ENCODE results near the gene COL6A3. TPM values are rescaled to one million over a fixed set of nuclear protein-coding genes. Genes with fewer than 3 reads are reported as not detected.

The COL6A3 gene
- total and polyA plus RNA-seq, 9 of the 15 experiments (the other 6 are each of a cell fraction or from before 2014, with no cell fraction given): 0.07 to 4.1 (median 1.5) TPM

DNA sequence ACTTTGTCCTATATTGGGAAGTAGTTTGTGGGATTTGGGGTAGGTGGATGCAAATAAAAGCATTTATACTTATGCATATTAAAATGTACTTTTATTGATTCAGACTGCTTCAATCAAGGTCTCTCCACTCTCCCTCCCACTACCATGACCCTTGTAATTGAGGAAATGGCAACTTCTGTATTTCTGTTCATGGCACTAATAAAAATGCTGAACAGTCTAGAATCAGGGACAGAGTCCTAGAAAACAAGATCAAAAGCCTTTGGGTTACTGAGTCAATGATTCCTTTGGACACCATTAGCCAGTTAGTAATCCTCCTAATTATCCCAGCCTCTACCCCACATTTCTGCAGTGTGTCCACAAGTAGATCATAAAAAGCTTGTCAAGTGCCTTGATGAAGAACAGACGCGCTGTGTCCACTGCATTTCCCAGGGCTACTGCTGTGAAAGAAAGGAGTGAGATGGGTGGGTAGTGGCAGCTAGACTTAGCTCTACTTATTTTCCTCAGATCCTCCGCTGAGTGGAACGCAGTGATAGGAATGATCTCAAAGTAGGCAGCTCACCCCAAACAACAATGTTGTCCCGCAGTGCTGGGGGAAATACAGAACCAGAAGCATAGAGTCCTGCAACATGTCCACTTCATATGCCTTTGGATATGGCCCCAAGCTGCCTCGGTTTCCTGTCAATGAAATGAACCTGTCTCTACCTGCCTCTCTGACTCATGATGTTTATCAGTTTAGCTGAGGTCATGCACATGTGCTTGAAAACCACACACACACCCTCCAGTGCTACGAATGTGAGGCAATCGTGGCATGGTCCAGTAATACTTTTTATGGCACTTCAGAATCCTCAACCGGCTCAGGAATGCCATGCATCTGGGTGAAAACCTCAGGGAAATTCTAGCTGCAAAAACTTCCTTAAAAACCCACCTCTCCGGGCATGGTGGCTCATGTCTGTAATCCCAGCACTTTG lies 115.5 kb downstream of the COL6A3 start:
- Histone ChIP-seq H3K4me3 (no peak overlapping the region), H3K27ac (ENCODE audit: extremely low read depth, low read depth, low read length) (no peak overlapping the region), H3K4me2 (ENCODE audit: insufficient read depth, low read length) (no peak overlapping the region), H3K27me3 (ENCODE audit: control insufficient read depth in 2 of 2, insufficient read depth in 2 of 2, low read length in 2 of 2) (0 out of 5 replicates have a peak, but pooled peaks cover 0 to 9% of the 10 kb centered on the region in 2 experiments), H3K9me3 (replicated peaks; ENCODE audit: control insufficient read depth, insufficient read depth, low read depth, low read length) (no peaks in the 10 kb centered on the region), H3K36me3 (ENCODE audit: control insufficient read depth, insufficient read depth, low read length) (no peaks in the 10 kb centered on the region), H3K9me1 (ENCODE audit: control insufficient read depth, insufficient read depth, low read length) (no peaks in the 10 kb centered on the region), H3K4me1 (replicated peaks in 1 of 2; ENCODE audit: control insufficient read depth in 2 of 2, insufficient read depth in 2 of 2, low read length in 2 of 2) (no peaks in the 10 kb centered on the region), H3K9ac (ENCODE audit: insufficient read depth in 1 of 2, low read depth in 2 of 2, low read length in 2 of 2) (no peak overlapping the region), H3K79me2 (ENCODE audit: control insufficient read depth, insufficient read depth, low read length) (no peaks in the 10 kb centered on the region), H2AFZ (ENCODE audit: low read depth, low read length) (no peak overlapping the region), H4K20me1 (replicated peaks; ENCODE audit: control insufficient read depth, insufficient read depth, low read length) (no peaks in the 10 kb centered on the region)
- intact Hi-C loops (cut with micrococcal nuclease) (no loop called here), in situ Hi-C loops (cut with MboI) (no loop called here)
- 0% methylated on average over 10 of the region's 10 CpGs for WGBS (ENCODE audit: insufficient coverage, low coverage, missing lambda C conversion rate)
- TF ChIP-seq NFIC (IDR thresholded peaks at IDR 0.05): no peak
- no peak for TF ChIP-seq KDM1A (IDR thresholded peaks at IDR 0.05)
- ATAC-seq (no peak), FAIRE-seq (no peak), DNase-seq (ENCODE audit: extremely low read depth in 1 of 4, low spot score in 3 of 4) (no peak)
- CTCF ChIA-PET (ENCODE audit: low intra/inter-chr PET ratio): interaction anchor here (0.6 kb wide), 1 partner anchor 364 kb away, joined by 3 read pairs; no protein-coding TSS in a partner anchor
- no TSS peak for BruUV-seq (replicated peaks)
- POLR2A ChIA-PET: no interaction called here

DNA sequence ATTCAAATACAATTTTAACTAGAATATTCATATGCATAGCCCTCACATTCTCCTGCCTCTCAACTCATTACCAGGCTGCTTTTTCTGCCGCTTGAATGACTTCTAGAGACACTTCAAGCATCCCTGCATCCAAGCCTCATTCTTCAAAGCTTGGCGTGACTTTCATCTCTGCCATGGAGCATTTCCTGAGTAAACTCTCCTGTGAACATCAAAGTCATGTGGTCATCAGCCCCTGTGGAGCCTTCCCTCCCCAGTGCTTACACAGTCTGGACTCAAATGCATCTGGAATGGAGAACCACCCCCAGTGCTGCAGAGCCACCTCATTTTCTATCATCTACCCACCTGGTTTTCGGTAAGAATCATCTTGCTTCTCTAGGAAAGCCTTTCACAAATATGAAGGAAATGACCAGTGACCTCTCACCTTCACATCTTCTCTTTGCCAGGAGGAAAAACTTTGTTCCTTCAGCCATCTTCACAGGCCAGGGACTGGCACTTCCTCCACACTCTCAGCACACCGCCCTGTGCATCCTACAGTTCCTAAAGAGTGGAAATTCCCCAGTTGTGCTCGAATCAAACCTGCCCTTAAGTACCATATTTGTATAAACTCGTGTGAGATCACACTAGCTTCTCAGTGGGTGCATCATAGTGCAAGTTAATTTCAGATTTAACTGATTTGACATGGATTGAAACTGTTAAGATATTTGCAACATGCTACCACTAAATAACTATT lies 116.4 kb downstream of the COL6A3 start:
- DNase-seq (ENCODE audit: extremely low read depth in 1 of 4, low spot score in 3 of 4) (no peak), FAIRE-seq (no peak), ATAC-seq (no peak)
- ChIA-PET CTCF (ENCODE audit: low intra/inter-chr PET ratio) (no interaction called here), POLR2A (no interaction called here)
- Histone ChIP-seq H2AFZ (ENCODE audit: low read depth, low read length) (no peak overlapping the region), H3K27me3 (ENCODE audit: control insufficient read depth in 2 of 2, insufficient read depth in 2 of 2, low read length in 2 of 2) (0 out of 5 replicates have a peak, but pooled peaks cover 0 to 9% of the 10 kb centered on the region in 2 experiments), H3K4me2 (ENCODE audit: insufficient read depth, low read length) (no peak overlapping the region), H3K9ac (ENCODE audit: insufficient read depth in 1 of 2, low read depth in 2 of 2, low read length in 2 of 2) (no peak overlapping the region), H3K27ac (ENCODE audit: extremely low read depth, low read depth, low read length) (no peak overlapping the region), H3K4me1 (replicated peaks in 1 of 2; ENCODE audit: control insufficient read depth in 2 of 2, insufficient read depth in 2 of 2, low read length in 2 of 2) (no peaks in the 10 kb centered on the region), H4K20me1 (replicated peaks; ENCODE audit: control insufficient read depth, insufficient read depth, low read length) (no peaks in the 10 kb centered on the region), H3K79me2 (ENCODE audit: control insufficient read depth, insufficient read depth, low read length) (no peaks in the 10 kb centered on the region), H3K9me3 (replicated peaks; ENCODE audit: control insufficient read depth, insufficient read depth, low read depth, low read length) (no peaks in the 10 kb centered on the region), H3K9me1 (ENCODE audit: control insufficient read depth, insufficient read depth, low read length) (no peaks in the 10 kb centered on the region), H3K36me3 (ENCODE audit: control insufficient read depth, insufficient read depth, low read length) (no peaks in the 10 kb centered on the region), H3K4me3 (no peak overlapping the region)
- intact Hi-C loops (cut with micrococcal nuclease) (no loop called here), in situ Hi-C loops (cut with MboI) (no loop called here)
- WGBS (ENCODE audit: insufficient coverage, low coverage, missing lambda C conversion rate): 0% methylated on average over 5 of the region's 6 CpGs
- TF ChIP-seq TSC22D4 (tag; IDR thresholded peaks at IDR 0.05): no peak
- no peak for TF ChIP-seq TAF9B (IDR thresholded peaks at IDR 0.05; ENCODE audit: partially characterized antibody)
- no peak for TF ChIP-seq NFXL1 (CRISPR knock-in tag; IDR thresholded peaks at IDR 0.05)
- TF ChIP-seq ZC3H8 (IDR thresholded peaks at IDR 0.05): no peak
- no peak for TF ChIP-seq SMARCE1 (IDR thresholded peaks at IDR 0.05)
- no peak for TF ChIP-seq KDM1A (IDR thresholded peaks at IDR 0.05)
- TF ChIP-seq ZNF586 (CRISPR knock-in tag; conservative IDR thresholded peaks at IDR 0.05): no peak
- TF ChIP-seq, protein P1, sequence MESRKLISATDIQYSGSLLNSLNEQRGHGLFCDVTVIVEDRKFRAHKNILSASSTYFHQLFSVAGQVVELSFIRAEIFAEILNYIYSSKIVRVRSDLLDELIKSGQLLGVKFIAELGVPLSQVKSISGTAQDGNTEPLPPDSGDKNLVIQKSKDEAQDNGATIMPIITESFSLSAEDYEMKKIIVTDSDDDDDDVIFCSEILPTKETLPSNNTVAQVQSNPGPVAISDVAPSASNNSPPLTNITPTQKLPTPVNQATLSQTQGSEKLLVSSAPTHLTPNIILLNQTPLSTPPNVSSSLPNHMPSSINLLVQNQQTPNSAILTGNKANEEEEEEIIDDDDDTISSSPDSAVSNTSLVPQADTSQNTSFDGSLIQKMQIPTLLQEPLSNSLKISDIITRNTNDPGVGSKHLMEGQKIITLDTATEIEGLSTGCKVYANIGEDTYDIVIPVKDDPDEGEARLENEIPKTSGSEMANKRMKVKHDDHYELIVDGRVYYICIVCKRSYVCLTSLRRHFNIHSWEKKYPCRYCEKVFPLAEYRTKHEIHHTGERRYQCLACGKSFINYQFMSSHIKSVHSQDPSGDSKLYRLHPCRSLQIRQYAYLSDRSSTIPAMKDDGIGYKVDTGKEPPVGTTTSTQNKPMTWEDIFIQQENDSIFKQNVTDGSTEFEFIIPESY (CRISPR knock-in tag; IDR thresholded peaks at IDR 0.05): no peak
- BruUV-seq (replicated peaks): no TSS peak

Measured in K562 (cell line).